Stimulated activated CD8-positive, alpha-beta memory T cell treated with anti-CD3 and anti-CD28 coated beads, Interleukin-15, amount 100 ng/mL, for 4 hours (primary cell): Measurements from ENCODE around the gene HOXB3.

ENCODE experiments used
- DNase-seq, 2 donors: peaks; one replicate each; pipeline ENCODE4 v3.0.0-alpha.2; 2020; ENCODE audit warnings: low read depth in 2 of 2

HOXB3 gene

DNA sequence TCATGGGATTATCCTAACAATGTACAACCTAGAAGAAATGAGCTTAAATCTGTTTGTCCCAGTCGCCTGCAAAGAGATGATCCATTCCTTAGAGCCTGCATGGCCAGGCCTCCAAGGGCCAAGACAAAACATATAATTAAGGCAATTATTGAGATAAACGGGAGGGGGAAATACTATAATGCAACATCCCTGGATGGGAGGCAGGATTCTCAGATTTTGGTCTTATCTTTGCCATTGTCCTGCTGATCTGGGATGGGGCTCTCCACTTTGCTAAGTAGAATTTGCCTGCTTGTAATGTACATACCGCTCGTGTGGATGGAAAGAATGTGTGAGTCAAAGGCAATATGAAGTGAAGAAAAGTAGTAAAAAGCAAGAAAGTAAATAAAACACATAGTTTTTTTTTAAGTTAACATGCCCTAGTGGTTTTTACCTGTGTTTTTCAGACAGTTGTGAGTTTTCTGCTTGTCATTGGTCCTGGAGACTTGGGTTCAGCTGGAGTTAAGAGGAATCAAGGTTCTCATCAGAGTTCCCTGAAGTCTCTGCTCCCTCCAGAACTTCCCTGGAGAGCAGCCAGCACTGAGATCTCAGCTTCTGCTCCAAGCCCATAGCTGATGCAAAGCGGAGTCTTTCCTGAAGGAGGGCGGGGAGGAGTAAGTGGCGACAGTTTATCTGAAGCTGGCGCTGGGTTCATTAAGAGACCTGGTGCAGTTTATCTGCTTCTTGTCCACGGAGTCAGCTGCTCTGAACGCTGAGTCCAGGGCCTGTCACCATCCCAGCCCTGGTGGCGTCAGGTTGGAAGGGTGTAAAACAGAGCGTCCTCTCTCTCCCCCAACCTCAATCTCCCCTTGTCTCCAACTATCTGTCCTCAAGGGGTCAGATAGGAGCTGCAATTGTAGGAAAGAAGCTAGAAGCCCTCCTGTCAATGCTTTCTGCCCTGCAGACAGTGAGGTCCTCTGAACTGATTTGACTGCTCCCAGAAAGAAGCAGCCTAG lies 89.3 kb downstream of the HOXB3 start:
- DNase-seq: no peak

DNA sequence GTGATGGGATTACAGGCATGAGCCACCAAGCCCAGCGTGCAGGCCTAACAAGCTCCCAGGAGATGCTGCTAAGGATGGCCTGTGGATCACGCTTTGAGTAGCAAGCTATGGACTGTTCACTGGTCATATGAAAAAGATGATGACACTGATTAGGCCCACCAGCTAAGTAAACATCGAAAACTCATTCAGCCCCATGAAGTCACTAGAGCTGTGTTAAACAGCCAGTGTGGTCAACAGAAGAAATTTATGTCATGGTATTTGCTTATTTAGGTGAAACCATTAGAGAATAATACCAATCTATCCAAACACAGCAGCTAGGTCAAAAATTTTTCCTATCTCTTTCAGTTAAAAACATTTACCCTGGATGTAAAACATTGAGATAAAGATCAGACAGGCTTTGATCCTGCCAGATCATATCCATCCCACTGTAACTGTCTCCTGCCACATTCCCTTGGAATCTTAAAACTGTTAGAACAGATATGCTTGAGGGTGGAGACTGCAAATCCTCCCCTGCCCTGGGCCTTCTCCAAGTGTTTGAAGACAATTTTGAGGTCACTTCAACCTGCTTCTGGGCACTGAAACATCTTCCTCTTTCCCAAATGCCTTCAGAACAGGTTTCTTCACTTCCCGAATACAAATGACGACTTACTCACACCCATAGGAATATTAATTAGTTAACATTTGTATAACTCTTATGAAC lies 90.2 kb downstream of the HOXB3 start:
- no peak for DNase-seq

DNA sequence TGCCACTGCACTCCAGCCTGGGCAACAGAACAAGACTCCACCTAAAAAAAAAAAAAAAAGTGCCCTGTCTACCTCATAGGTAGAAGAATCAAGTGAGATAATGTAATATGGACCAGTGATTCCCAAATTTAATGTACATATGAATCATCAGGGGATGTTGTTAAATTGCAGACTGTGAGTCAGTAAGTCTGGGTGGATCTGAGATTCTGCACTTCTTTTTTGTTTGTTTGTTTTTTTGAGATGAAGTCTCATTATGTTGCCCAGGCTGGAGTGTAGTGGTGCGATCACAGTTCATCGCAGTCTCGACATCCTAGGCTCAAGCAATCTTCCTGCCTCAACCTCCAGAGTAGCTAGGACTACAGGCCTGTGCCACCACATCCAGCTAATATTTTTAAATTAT lies 90.8 kb downstream of the HOXB3 start:
- DNase-seq: no peak
